Measurements from ENCODE around the gene SPDYE4.

SPDYE4 gene

DNA sequence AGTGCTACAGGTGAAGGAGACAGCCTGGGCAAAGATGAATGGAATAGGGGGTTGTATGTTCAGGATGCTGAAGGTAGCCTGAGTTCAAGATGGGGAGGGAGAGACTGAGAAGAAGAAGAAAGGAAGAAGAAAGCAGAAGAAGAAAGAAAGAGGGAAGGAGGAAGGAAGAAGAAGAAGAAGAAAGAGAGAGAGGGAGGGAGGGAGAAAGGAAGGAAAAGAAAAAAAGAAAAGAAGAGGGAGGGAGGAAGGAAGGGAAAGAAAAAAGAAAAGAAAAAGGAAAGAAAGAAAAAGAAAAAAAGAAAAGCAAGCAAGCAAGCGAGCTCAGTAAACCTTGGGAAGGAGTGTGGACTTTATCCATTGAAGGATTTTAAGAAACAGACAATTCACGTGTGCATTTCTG lies 21.6 kb downstream of the SPDYE4 start:
- no peak for DNase-seq

- no peak for DNase-seq
Measured at GRCh38 chr17:8736362-8736761, 22.0 kb downstream of the SPDYE4 start.

GRCh38 chr17:8735336-8735939 lies 22.9 kb downstream of the SPDYE4 start:
- DNase-seq = no peak

GRCh38 chr17:8734876-8735275 lies 23.5 kb downstream of the SPDYE4 start:
- DNase-seq = no peak

DNA sequence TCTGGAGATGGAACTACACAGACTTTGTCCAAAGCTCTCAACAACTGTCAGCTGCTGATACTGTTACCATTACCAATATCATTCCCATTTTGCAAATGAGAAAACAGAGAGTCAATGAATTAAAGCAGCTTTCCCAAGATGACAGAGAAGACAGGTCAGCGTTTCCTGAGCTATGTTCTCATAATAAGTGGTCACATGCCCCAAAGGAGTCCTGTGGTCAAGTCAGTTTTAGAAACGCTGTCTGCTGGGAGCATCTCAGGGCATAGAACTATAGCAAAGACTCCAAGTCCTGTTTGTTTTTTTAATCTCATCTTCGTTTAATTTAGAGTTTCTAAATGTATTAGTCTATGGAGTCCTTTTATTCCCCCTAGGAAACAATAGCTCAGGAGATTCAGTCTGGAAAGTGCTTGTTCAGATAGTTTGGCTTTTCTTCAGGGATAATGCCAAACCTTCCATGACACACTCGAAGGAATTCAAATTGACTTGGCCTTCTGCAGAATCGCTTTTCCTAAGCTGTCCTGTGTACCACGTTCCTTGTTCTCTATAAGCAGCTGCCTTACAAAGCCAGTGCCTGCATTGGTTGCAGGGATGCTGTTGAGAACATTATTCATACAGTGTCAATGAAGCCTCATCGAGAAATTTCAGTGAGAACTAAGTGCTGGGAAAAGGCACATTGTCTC lies 25.8 kb downstream of the SPDYE4 start:
- DNase-seq = no peak

DNA sequence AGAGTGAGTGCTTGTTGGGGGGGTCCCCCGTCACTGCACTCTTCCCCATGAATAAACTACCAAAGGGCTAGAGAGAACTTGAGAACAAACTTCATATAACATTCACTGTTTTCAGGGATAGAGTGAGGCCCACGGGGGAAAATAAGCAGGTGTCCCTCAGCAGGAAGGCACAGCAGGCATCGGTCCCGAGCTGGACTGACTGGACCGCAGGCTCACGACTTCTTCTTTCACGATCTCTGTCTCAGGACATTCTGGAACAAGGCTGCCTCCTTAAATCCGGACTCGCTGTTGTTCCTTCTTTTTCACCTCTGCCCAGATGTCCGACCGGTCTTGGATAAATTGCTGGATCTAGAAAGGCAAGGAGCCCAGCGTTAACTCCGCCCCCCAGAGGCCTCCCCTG lies 28.5 kb downstream of the SPDYE4 start:
- DNase-seq = no peak

DNA sequence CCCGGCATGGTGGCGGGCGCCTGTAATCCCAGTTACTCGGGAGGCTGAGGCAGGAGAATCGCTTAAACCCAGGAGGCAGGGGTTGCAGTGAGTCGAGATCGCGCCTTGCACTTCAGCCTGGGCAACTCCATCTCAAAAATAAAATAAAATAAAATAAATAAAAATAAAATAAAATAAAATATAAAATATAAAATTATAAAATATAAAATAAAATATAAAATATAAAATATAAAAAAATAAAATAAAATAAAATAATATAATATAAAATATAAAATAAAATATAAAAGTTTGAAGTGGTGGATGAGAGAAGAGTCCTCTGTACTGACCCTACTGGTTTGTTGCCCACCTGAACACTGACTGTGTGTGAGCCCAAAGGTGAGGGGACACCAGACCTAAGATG lies 28.9 kb downstream of the SPDYE4 start:
- no peak for DNase-seq

DNA sequence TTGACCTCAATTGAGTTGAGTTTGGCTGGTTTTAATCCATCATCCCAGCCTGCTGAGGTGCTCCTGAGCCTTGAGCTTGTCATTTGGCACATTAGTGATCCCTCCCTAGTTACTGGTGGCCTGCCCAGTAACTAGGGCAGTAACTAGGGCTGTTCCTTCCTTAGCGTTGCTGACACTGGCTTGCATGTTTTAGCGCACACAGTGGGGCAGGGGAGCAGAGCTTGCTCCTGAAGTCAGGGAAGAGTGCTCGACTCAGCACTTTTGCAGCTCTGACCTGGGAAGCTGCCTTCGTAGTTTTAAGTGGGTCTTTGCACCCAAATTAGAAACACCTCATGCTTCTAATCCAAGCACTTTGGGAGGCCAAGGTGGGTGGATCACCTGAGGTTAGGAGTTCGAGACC lies 29.4 kb downstream of the SPDYE4 start:
- no peak for DNase-seq

DNA sequence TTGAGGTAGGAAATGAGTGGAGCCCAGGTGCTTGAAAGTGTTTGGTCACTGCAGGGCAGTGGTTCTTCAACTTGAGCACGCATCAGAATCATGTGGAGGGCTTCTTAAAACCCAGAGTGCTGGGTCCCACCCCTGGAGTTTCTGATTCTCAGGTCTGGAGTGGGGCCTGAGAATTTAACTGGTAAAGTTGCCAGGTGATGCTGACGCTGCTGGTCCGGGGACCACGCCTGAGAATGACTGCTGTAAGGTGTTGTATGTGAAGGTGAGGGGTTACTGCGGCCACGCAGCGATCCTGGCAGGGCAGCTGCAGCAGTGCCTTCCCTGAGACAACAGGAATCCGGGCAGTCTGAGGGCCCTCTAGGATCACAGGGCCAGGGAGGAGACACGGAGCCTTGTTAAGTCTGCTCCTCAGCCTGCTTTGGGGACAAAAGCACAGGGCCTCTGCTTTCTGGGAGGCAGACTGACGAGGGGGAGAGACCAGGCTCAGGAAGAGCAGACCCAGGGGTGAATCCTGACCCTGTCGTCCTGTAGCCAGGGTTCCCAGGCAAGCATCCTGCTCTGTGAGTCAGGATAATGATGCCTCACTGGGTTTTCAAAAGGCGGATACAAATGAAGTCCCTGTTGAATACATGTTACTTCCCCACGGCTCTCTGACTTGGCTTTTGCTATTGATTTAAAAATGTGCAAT lies 30.0 kb downstream of the SPDYE4 start:
- no peak for DNase-seq

- no peak for DNase-seq
Measured at GRCh38 chr17:8726941-8727555, 31.3 kb downstream of the SPDYE4 start.

GRCh38 chr17:8725881-8726876 lies 32.2 kb downstream of the SPDYE4 start:
- no peak for DNase-seq

GRCh38 chr17:8724451-8724850 lies 33.9 kb downstream of the SPDYE4 start:
- no peak for DNase-seq

DNA sequence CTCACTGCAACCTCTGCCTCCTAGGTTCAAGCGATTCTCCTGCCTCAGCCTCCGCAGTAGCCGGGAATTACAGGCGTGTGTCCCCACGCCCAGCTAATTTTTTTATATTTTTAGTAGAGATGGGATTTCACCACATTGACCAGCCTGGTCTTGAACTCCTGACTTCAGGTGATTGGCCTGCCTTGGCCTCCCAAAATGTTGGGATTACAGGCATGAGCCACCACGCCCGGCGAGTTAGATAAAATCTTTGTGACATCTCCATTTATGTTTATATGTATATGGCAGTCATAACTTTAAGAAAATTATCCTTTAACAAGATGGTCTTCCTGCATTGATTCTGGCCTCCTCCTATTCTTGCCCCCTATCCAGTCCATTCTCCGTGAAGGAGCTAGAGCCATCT lies 37.8 kb downstream of the SPDYE4 start:
- no peak for DNase-seq

DNA sequence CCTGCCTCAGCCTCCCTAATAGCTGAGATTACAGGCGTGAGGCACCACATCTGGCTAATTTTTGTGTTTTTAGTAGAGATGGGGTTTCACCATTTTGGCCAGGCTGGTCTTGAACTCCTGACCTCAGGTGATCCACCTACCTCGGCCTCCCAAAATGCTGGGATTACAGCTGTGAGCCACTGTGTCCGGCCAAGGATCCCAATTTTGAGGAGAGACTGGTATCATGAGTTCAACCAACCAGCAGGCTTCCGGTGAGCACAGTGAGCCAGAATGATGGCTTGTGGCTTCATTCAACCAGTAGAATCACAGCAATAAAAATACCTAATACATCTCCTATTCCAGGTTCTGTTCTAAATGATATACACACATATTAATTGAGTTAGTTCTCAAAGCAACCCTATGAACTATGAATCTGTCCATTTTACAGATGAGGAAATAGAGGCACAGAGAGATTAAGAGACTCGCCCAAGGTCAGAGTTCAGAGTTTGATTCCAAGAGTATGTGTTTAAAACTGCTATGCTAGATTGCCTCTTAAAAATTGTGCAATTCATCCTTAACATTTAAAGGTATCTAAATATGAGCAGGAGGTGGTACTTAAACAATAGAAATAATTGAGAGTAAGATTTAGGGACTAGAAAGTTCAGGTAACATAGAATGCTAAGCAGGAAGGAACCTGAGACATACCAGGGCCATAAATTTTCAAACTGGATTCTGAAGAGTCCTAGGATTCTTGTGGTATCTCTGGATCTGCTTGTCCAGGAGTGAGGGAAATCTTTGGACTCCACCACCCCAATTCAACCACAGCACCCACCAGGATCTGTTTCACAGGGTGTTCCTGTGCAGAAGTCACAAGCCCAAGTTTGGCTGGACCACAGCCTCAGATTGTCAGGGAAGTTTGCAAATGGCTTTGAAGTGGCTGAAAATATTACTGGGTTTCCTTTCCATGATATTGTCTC lies 38.8 kb downstream of the SPDYE4 start:
- no peak for DNase-seq

GRCh38 chr17:8718001-8718563 lies 40.3 kb downstream of the SPDYE4 start:
- DNase-seq = no peak

GRCh38 chr17:8713878-8714277 lies 44.5 kb downstream of the SPDYE4 start:
- no peak for DNase-seq

- no peak for DNase-seq
Measured at GRCh38 chr17:8713315-8713714, 45.0 kb downstream of the SPDYE4 start.

DNA sequence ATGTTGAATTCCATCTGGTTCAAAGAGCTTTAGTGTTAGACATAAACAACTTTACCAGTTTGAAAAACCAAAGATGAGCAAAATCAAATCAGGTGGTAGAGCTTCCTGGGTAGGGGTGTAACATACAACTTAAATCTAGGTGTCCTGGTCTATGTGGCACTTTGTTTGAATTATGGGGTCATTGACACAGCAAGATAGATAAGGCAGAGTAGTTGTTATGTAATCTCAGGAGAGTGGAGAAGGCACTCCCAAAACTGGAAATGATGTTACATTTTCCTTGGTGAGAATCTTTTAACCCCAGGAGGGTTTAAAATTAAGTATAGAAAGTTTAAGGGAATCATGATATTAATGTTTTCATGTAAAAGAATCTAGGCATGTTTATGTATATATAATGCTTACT lies 45.6 kb downstream of the SPDYE4 start:
- DNase-seq = no peak

DNA sequence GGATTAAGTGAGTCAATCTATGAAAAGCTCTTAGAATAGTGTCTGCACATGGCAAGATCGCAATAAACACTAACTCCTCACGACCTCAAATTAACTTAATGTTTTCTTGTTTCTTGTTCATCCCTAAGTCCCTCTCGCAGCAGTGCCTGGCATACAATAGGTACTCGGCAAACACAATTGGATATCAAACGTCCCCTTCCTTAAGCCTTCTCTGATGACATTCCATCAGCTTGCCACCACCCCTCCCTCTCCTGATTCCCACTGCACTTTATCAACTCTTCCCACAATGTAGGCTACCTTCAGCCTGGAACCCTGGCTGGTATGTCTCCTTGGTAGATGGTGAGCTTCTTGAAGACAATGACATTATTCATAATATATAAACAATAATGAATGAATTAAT lies 47.1 kb downstream of the SPDYE4 start:
- DNase-seq = no peak

GRCh38 chr17:8710813-8711212 lies 47.5 kb downstream of the SPDYE4 start:
- no peak for DNase-seq

GRCh38 chr17:8709006-8709405 lies 49.3 kb downstream of the SPDYE4 start:
- DNase-seq = no peak
